ENCODE results near the gene CSTA. TPM values are rescaled to one million over a fixed set of nuclear protein-coding genes. Genes with fewer than 3 reads are reported as not detected.

CSTA gene
- total RNA-seq, 1 experiment from 2014 or later: 6.5 TPM

DNA sequence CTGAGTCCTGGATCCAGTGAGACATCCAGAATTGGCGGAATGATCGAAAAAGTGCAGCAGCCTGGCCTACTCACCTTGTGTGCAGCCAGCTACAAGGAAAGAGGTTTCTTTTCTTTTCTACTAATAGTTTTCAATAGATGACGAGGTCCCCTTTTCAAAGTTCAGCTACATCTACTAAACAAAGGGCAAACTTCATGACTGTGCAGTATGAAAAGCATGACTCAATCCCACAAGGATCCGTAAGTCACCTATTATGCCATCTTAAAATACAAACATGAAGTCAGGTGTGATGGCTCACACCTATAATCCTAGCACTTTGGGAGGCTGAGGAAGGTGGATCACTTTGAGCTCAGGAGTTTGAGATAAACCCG is 41.3 kb downstream of the CSTA start:
- DNase-seq (ENCODE audit: extremely low read depth, low read depth): no peak

- no peak for DNase-seq (ENCODE audit: extremely low read depth, low read depth)
These were observed 49.0 kb downstream of the CSTA start for GRCh38 chr3:122374034-122374433.

GRCh38 chr3:122377975-122378374 is 52.9 kb downstream of the CSTA start:
- DNase-seq (ENCODE audit: extremely low read depth, low read depth): no peak

DNA sequence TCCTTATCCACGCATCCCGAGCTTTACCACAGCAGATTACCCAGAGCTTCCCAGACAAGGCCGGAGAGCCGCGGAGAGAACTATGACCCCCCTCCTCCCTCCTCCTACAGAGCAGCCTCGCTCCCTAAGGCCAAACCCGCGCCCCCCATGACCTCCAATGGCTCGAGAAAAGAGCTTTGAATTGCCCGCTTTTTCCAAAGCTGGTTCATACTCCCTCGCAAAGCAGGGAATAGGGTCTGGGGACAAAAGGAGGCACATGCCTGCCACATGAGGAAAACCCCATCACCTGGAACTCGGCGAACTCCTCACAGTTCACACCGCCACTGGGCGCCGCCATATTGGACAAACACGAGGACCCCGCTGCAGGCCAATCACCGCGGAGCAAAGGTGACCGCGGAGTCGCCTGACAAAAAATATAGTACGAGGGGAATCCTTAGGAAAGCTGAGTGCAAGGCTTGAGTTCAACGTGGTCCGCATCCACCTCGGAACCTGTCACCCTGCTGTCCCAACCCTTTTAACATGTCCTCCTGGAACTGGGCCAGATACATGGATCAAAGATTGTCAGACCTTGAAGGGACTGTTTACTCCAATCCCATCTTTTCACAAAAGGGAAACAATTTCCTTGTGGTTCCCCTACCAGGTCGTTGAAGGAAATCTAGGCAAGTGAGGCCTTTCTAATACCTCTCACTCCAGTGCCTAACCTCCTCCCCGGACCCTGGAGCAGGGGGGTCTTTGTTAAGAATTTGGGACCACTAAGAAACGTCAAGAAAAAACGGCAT is 58.0 kb downstream of the CSTA start, which contains the start of gene MIX23:
Gene MIX23 (minus strand): TSS at position 344 of the 779 bp plus-strand sequence. CDS start 7 bp downstream, at position 337.
- peak; percentile 79 for DNase-seq (ENCODE audit: extremely low read depth, low read depth)

DNA sequence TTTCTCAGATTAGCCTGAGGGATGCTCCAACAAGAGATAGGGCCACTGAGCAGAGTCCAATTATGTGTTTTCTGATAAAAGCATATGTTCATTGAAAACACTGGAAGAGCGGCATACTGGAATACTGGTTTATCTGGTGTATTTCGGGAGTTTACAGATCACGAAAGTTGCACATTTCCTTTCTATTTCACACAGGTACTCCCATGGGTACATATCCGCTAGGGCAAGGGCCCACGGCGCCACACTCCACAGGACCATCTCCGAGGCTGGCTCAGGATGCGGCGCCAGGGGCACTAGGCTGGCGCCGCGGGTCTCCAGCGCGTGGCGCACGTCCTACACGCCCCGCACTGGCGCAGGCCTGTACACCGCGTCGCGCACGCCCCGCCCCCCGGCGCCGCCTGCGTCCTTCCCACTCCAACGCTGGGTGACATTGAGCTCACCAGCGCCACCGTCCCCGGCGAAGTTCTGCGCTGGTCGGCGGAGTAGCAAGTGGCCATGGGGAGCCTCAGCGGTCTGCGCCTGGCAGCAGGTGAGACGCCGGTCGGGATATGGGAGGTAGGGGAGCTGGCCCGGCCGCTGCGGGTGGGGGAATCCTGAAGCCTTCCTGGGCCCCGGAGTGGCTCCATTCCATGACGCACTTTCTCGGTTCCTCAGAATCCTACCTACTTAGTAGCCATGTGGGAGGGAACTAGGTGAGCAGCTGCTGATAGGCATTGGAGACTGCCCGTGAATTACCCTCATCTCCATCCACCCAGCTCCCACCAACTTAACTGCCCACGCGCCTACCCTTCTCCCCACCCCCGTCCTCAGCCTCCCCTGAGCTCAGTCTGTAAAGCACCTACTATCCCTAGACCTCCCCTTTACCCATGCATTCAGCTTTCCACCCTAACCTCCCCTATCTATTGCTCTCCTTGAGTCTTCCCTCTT is 59.0 kb downstream of the CSTA start, which contains the start of gene FAM162A:
Gene FAM162A (plus strand): TSS at position 412 of the 927 bp plus-strand sequence. CDS start 84 bp downstream, at position 496.
- DNase-seq (ENCODE audit: extremely low read depth, low read depth): peak; percentile 86

- DNase-seq (ENCODE audit: extremely low read depth, low read depth): no peak
These were observed 62.7 kb downstream of the CSTA start for GRCh38 chr3:122387709-122388108.

- DNase-seq (ENCODE audit: extremely low read depth, low read depth): no peak
These were observed 64.1 kb downstream of the CSTA start for GRCh38 chr3:122389197-122389596.

- DNase-seq (ENCODE audit: extremely low read depth, low read depth): no peak
These were observed 64.8 kb downstream of the CSTA start for GRCh38 chr3:122389892-122390291.

GRCh38 chr3:122390665-122391064 is 65.6 kb downstream of the CSTA start:
- no peak for DNase-seq (ENCODE audit: extremely low read depth, low read depth)

Other genes starting within 250 kb of the CSTA start
- gene CASR, start 141.6 kb upstream of the CSTA start, total RNA-seq (2014; rRNA removed; shearing (Covaris generic)): not detected in 2 replicates
- 116 and 126 TPM in 2 replicates for gene MIX23, start 58.0 kb downstream of the CSTA start, total RNA-seq (2014; rRNA removed; shearing (Covaris generic))
- gene FAM162A, start 58.9 kb downstream of the CSTA start, total RNA-seq (2014; rRNA removed; shearing (Covaris generic)): 32.7 and 46.6 TPM in 2 replicates
- gene WDR5B, start 90.8 kb downstream of the CSTA start, total RNA-seq (2014; rRNA removed; shearing (Covaris generic)): 5.1 and 6.4 TPM in 2 replicates
- 26.5 and 28.9 TPM in 2 replicates for gene KPNA1, start 189.7 kb downstream of the CSTA start, total RNA-seq (2014; rRNA removed; shearing (Covaris generic))
- gene PARP9, start 239.1 kb downstream of the CSTA start, total RNA-seq (2014; rRNA removed; shearing (Covaris generic)): 6.8 and 8.8 TPM in 2 replicates
- gene DTX3L, start 239.1 kb downstream of the CSTA start, total RNA-seq (2014; rRNA removed; shearing (Covaris generic)): 12.8 TPM in 2 replicates